Prostate gland (tissue), 2 donors: ENCODE data around the gene KIF5A.

Experiments used
- POLR2A ChIP-seq: fragments of 450-650 bp; IDR thresholded peaks from one replicate; pipeline ENCODE4 v1.6.1; 2016; ENCODE audit warnings: antibody characterized with exemption, mild to moderate bottlenecking
- POLR2AphosphoS5 ChIP-seq: sonication (generic); formaldehyde crosslinking; IDR thresholded peaks from one replicate; pipeline ENCODE4 v1.6.1; 2017; ENCODE audit warnings: antibody characterized with exemption
- TF ChIP-seq, protein P1 (sequence below), 4 experiments: fragments of 200-600 bp in 2 of 4; fragments of 450-650 bp in 2 of 4; sonication (generic) in 2 of 4; IDR thresholded peaks; 1 replicate in 3 of 4; 2 replicates in 1 of 4; pipeline ENCODE4 v1.5.1; 2016 to 2019; ENCODE audit warnings: antibody characterized with exemption in 4 of 4, mild to moderate bottlenecking in 2 of 4, moderate library complexity in 2 of 4

DNA sequence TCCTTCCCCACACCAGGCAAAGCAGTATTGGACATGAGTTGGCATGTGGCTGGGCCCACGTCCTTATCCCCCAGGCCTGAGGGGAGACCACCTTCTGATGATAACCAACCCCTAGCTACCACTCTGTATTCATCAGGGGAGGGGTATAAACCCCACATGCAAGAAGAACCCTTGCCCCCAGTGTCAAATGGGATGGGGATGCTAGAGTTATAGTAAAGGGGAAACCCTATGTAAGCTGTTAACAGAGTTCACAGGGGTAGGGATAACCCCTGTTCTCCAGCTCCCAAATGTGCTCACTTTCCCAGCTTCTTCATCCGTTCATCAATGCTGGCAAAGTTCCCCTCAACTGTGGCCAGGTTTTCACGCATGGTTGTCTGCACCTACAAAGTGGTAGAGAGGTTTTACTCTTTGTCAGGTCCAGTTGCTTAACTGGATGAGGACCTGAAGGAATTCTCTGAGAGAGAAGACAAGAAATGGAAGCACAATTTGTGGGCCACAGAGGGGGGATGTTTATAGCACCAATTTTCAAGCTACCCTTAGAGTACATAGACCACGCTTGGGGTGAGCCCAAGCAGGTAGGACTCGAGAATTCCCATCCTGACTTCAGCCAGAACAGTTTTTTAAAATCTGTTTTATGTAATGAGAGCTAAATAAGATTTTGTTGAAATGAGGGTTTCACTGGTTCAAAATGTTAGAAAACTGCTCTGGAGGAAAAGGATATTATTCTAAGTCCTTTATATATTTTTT, 19.3 kb upstream of the KIF5A start:
- TF ChIP-seq, protein P1, sequence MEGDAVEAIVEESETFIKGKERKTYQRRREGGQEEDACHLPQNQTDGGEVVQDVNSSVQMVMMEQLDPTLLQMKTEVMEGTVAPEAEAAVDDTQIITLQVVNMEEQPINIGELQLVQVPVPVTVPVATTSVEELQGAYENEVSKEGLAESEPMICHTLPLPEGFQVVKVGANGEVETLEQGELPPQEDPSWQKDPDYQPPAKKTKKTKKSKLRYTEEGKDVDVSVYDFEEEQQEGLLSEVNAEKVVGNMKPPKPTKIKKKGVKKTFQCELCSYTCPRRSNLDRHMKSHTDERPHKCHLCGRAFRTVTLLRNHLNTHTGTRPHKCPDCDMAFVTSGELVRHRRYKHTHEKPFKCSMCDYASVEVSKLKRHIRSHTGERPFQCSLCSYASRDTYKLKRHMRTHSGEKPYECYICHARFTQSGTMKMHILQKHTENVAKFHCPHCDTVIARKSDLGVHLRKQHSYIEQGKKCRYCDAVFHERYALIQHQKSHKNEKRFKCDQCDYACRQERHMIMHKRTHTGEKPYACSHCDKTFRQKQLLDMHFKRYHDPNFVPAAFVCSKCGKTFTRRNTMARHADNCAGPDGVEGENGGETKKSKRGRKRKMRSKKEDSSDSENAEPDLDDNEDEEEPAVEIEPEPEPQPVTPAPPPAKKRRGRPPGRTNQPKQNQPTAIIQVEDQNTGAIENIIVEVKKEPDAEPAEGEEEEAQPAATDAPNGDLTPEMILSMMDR (IDR thresholded peaks at IDR 0.05), result no peak
- no peak for TF ChIP-seq POLR2A
- no peak for TF ChIP-seq POLR2AphosphoS5
